ENCODE results near the gene PEPD. TPM values are rescaled to one million over a fixed set of nuclear protein-coding genes. Genes with fewer than 3 reads are reported as not detected.

The PEPD gene
- total and polyA plus RNA-seq, 2 of the 4 experiments (the other 2 are of a cell fraction): 36.7 to 88.4 TPM

- peaks cover 14% of the 10 kb centered on the region; the same call in 1 of the 2 replicates for H3K9me1 ChIP-seq (ENCODE audit: insufficient read depth, low read length)
- intact Hi-C loops (cut with micrococcal nuclease) (no loop called here), in situ Hi-C loops (cut with MboI; ENCODE audit: low sequenced_read_pairs) (no loop called here), dilution Hi-C loops (cut with HindIII; ENCODE audit: low sequenced_read_pairs, unreplicated experiment) (no loop called here)
- peaks cover 5% of the 10 kb centered on the region for H3K36me3 ChIP-seq (ENCODE audit: control insufficient read depth, insufficient read depth, low read length)
- no peak overlapping the region for H4K91ac ChIP-seq (ENCODE audit: insufficient read depth, low read depth, low read length)
- no peak overlapping the region for H3K56ac ChIP-seq (ENCODE audit: extremely low read depth, insufficient read depth, low read length)
- no peaks in the 10 kb centered on the region for H3K9me3 ChIP-seq (ENCODE audit: control insufficient read depth, insufficient read depth, low read length)
- peaks cover 8% of the 10 kb centered on the region for H4K20me1 ChIP-seq (ENCODE audit: insufficient read depth, low read length)
- TF ChIP-seq CHD1 (IDR thresholded peaks at IDR 0.05; ENCODE audit: low read depth, low read length): no peak
- no peak for TF ChIP-seq BHLHE40 (IDR thresholded peaks at IDR 0.05; ENCODE audit: low read depth, low read length)
- no peak for TF ChIP-seq MAFK (IDR thresholded peaks at IDR 0.05; ENCODE audit: low read depth, low read length)
- no peak overlapping the region for H3K23ac ChIP-seq (ENCODE audit: low read depth, low read length)
- ATAC-seq (ENCODE audit: low read depth): no peak
- CTCF ChIA-PET: interaction anchor here (0.6 kb wide), 1 partner anchor 588 kb away, joined by 3 read pairs; no protein-coding TSS in a partner anchor
- H2BK20ac ChIP-seq (ENCODE audit: low read depth, low read length): no peak overlapping the region
- H3K4me1 ChIP-seq (ENCODE audit: control insufficient read depth, insufficient read depth, low read length): no peaks in the 10 kb centered on the region
- 90% methylated on average over 5 of the region's 24 CpGs; no CpG with 5 or more reads in 1 of the 2 experiments for WGBS, 2 experiments (ENCODE audit: extremely low coverage in 2 of 2, insufficient read length in 1 of 2)
- H4K8ac ChIP-seq (ENCODE audit: low read depth in 2 of 2, low read length in 2 of 2): no peak overlapping the region
- H3K4me2 ChIP-seq (ENCODE audit: low read depth, low read length): no peak overlapping the region
- H3K4me3 ChIP-seq (ENCODE audit: insufficient read depth, low read depth, low read length): no peak overlapping the region
- DNase-seq: no peak
- no peak overlapping the region for H3K18ac ChIP-seq (ENCODE audit: low read depth, low read length)
- no peak overlapping the region for H2BK120ac ChIP-seq (ENCODE audit: low read depth, low read length)
- BruUV-seq (replicated peaks): no TSS peak
- peaks cover 6 to 16% of the 10 kb centered on the region in 2 experiments; a peak in 3 of 4 replicates for H3K79me1 ChIP-seq (ENCODE audit: low read depth in 1 of 2, low read length in 2 of 2)
- H2BK5ac ChIP-seq (ENCODE audit: low read depth, low read length, poor library complexity, severe bottlenecking): no peak overlapping the region
- no peak overlapping the region for H2AFZ ChIP-seq (replicated peaks; ENCODE audit: low read length, poor library complexity)
- H3K4ac ChIP-seq (ENCODE audit: low read depth, low read length): no peak overlapping the region
- no peak overlapping the region for H2AK5ac ChIP-seq (ENCODE audit: low read depth, low read length)
- POLR2A ChIA-PET (ENCODE audit: unreplicated experiment): no interaction called here
- no peak overlapping the region for H3K14ac ChIP-seq (replicated peaks; ENCODE audit: low read depth, low read length)
- H3K9ac ChIP-seq (ENCODE audit: low read depth, low read length): no peak overlapping the region
- no peak overlapping the region for H2BK15ac ChIP-seq (ENCODE audit: low read depth, low read length)
- H2AK9ac ChIP-seq (replicated peaks; ENCODE audit: low read depth, low read length, poor library complexity): no peak overlapping the region
- no peak overlapping the region for H4K5ac ChIP-seq (ENCODE audit: low read depth, low read length)
- no peaks in the 10 kb centered on the region for H3K27me3 ChIP-seq (ENCODE audit: control insufficient read depth, insufficient read depth, low read length)
- H3K27ac ChIP-seq (ENCODE audit: insufficient read depth, low read length): no peak overlapping the region
Measured at GRCh38 chr19:33507021-33507956, 14.3 kb downstream of the PEPD start.
